C4-2B (cell line): Measurements from ENCODE around the gene NOP14.
"Not testable (repeated sequence)": the region's sequence is repeated elsewhere in the genome, so short reads cannot be mapped to it uniquely, and the experiment has no call there.

Experiments
- ZFX ChIP-seq: fragments of 450-650 bp; IDR thresholded peaks from 2 replicates; pipeline ENCODE4 v1.6.1; 2017
- TF ChIP-seq, protein P1 (sequence below): fragments of 450-650 bp; conservative IDR thresholded peaks from 2 replicates; pipeline ENCODE4 v1.5.1; 2017; ENCODE audit warnings: mild to moderate bottlenecking

DNA sequence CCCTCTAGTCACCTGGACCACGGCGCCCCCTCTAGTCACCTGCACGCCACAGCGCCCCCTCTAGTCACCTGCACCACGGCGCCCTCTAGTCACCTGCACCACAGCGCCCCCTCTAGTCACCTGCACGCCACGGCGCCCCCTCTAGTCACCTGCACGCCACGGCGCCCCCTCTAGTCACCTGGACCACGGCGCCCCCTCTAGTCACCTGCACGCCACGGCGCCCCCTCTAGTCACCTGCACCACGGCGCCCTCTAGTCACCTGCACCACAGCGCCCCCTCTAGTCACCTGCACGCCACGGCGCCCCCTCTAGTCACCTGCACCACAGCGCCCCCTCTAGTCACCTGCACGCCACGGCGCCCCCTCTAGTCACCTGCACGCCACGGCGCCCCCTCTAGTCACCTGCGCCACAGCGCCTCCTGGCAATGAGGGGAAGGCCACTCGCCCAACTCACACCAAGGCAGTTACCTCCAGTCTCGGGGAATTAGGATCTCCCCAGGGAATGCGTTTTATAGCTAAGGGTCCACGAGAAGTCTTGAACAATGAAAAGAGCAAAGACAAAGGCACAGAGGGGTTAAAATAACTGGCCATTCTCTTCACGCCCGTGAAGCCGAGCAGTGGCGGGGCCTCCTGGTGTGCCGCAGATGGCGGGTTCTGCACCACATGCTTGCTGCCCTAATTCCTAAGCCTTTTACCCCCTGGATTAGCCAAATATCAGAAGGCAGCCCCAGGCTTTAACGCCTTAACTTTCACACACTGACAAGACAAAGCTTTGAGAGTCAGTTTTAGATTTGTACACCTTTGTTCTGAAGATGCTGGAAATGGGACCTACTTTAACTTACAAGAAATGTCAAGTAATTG, 7.8 kb downstream of the NOP14 start:
- TF ChIP-seq, protein P1, sequence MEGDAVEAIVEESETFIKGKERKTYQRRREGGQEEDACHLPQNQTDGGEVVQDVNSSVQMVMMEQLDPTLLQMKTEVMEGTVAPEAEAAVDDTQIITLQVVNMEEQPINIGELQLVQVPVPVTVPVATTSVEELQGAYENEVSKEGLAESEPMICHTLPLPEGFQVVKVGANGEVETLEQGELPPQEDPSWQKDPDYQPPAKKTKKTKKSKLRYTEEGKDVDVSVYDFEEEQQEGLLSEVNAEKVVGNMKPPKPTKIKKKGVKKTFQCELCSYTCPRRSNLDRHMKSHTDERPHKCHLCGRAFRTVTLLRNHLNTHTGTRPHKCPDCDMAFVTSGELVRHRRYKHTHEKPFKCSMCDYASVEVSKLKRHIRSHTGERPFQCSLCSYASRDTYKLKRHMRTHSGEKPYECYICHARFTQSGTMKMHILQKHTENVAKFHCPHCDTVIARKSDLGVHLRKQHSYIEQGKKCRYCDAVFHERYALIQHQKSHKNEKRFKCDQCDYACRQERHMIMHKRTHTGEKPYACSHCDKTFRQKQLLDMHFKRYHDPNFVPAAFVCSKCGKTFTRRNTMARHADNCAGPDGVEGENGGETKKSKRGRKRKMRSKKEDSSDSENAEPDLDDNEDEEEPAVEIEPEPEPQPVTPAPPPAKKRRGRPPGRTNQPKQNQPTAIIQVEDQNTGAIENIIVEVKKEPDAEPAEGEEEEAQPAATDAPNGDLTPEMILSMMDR = not testable (repeated sequence)
- not testable (repeated sequence) for TF ChIP-seq ZFX
